MG63 (cell line): ENCODE measurements around the gene MED12L. TPM values are rescaled to one million over a fixed set of nuclear protein-coding genes. Genes with fewer than 3 reads are reported as not detected.
A peak's percentile ranks its signal among the peaks of the same experiment; 100 is the strongest.

Experiments used
- DNase-seq: peaks from one replicate; pipeline ENCODE4 v3.0.0-alpha.2; 2020
- H3K27me3 ChIP-seq: fragments of 250-450 bp; sonication (Bioruptor Pico); 2 replicates; pipeline ENCODE4 v1.5.1; 2020; ENCODE audit warnings: mild to moderate bottlenecking, moderate library complexity
- H3K36me3 ChIP-seq: fragments of 250-450 bp; sonication (Bioruptor Pico); 2 replicates; pipeline ENCODE4 v1.5.1; 2020; ENCODE audit warnings: mild to moderate bottlenecking, moderate library complexity
- H3K4me3 ChIP-seq: fragments of 250-450 bp; sonication (Bioruptor Pico); 2 replicates; pipeline ENCODE4 v1.5.1; 2020; ENCODE audit warnings: mild to moderate bottlenecking, moderate library complexity
- H3K9me3 ChIP-seq: fragments of 250-450 bp; sonication (Bioruptor Pico); 2 replicates; pipeline ENCODE4 v1.5.1; 2020; ENCODE audit warnings: mild to moderate bottlenecking, moderate library complexity
- total RNA-seq: library from RNA; depleted of rRNA; stranded (reverse); fragments of >200 nt; shearing (Covaris generic); gene quantifications from 2 replicates; pipeline ENCODE4 v1.2.3, GENCODE V29; 2014; ENCODE audit warnings: low replicate concordance

MED12L gene
- total RNA-seq, 1 experiment from 2014 or later = not detected

GRCh38 chr3:151112731-151113130 lies 27.3 kb downstream of the MED12L start:
- Histone ChIP-seq H3K27me3 (peaks cover 7% of the 10 kb centered on the region), H3K9me3 (no peaks in the 10 kb centered on the region), H3K4me3 (no peak overlapping the region), H3K36me3 (no peaks in the 10 kb centered on the region)
- no peak for DNase-seq

GRCh38 chr3:151113343-151113742 lies 27.9 kb downstream of the MED12L start:
- no peaks in the 10 kb centered on the region for H3K36me3 ChIP-seq
- DNase-seq = no peak
- H3K4me3 ChIP-seq = no peak overlapping the region
- no peaks in the 10 kb centered on the region for H3K9me3 ChIP-seq
- H3K27me3 ChIP-seq = peaks cover 9% of the 10 kb centered on the region

GRCh38 chr3:151117047-151117446 lies 31.6 kb downstream of the MED12L start:
- no peak for DNase-seq
- Histone ChIP-seq H3K36me3 (no peaks in the 10 kb centered on the region), H3K4me3 (no peak overlapping the region), H3K27me3 (peaks cover 19% of the 10 kb centered on the region), H3K9me3 (no peaks in the 10 kb centered on the region)

- no peak for DNase-seq
- Histone ChIP-seq H3K9me3 (no peaks in the 10 kb centered on the region), H3K27me3 (peaks cover 21% of the 10 kb centered on the region), H3K4me3 (no peak overlapping the region), H3K36me3 (no peaks in the 10 kb centered on the region)
These were observed 33.7 kb downstream of the MED12L start for GRCh38 chr3:151119188-151119587.

- Histone ChIP-seq H3K36me3 (no peaks in the 10 kb centered on the region), H3K4me3 (no peak overlapping the region), H3K9me3 (no peaks in the 10 kb centered on the region), H3K27me3 (peaks cover 21% of the 10 kb centered on the region)
- DNase-seq = no peak
These were observed 34.9 kb downstream of the MED12L start for GRCh38 chr3:151120409-151120808.

- Histone ChIP-seq H3K9me3 (no peaks in the 10 kb centered on the region), H3K27me3 (peaks cover 21% of the 10 kb centered on the region), H3K4me3 (no peak overlapping the region), H3K36me3 (no peaks in the 10 kb centered on the region)
- no peak for DNase-seq
These were observed 35.6 kb downstream of the MED12L start for GRCh38 chr3:151121016-151121415.

- DNase-seq = no peak
- Histone ChIP-seq H3K27me3 (peaks cover 15% of the 10 kb centered on the region), H3K9me3 (no peaks in the 10 kb centered on the region), H3K4me3 (no peak overlapping the region), H3K36me3 (no peaks in the 10 kb centered on the region)
These were observed 38.4 kb downstream of the MED12L start for GRCh38 chr3:151123827-151124226.

GRCh38 chr3:151124476-151124875 lies 39.0 kb downstream of the MED12L start:
- peaks cover 12% of the 10 kb centered on the region for H3K27me3 ChIP-seq
- DNase-seq = no peak
- H3K9me3 ChIP-seq = no peaks in the 10 kb centered on the region
- H3K36me3 ChIP-seq = no peaks in the 10 kb centered on the region
- no peak overlapping the region for H3K4me3 ChIP-seq

- no peak for DNase-seq
- Histone ChIP-seq H3K4me3 (no peak overlapping the region), H3K9me3 (no peaks in the 10 kb centered on the region), H3K36me3 (no peaks in the 10 kb centered on the region), H3K27me3 (peaks cover 12% of the 10 kb centered on the region)
These were observed 45.0 kb downstream of the MED12L start for GRCh38 chr3:151130428-151130827.

GRCh38 chr3:151133175-151133574 lies 47.7 kb downstream of the MED12L start:
- Histone ChIP-seq H3K4me3 (no peak overlapping the region), H3K9me3 (no peaks in the 10 kb centered on the region; the same call in 1 of the 2 replicates), H3K36me3 (no peaks in the 10 kb centered on the region), H3K27me3 (peaks cover 12% of the 10 kb centered on the region)
- no peak for DNase-seq

GRCh38 chr3:151133917-151134450 lies 48.5 kb downstream of the MED12L start:
- no peak for DNase-seq
- peaks cover 5% of the 10 kb centered on the region; the same call in 1 of the 2 replicates for H3K9me3 ChIP-seq
- H3K4me3 ChIP-seq = no peak overlapping the region
- H3K36me3 ChIP-seq = no peaks in the 10 kb centered on the region
- peaks cover 12% of the 10 kb centered on the region for H3K27me3 ChIP-seq

- H3K4me3 ChIP-seq = no peak overlapping the region
- peaks cover 5% of the 10 kb centered on the region; the same call in 1 of the 2 replicates for H3K9me3 ChIP-seq
- DNase-seq = no peak
- H3K36me3 ChIP-seq = no peaks in the 10 kb centered on the region
- peaks cover 12% of the 10 kb centered on the region for H3K27me3 ChIP-seq
These were observed 50.3 kb downstream of the MED12L start for GRCh38 chr3:151135541-151136337.

GRCh38 chr3:151142929-151143328 lies 57.5 kb downstream of the MED12L start:
- H3K4me3 ChIP-seq = no peak overlapping the region
- peaks cover 6% of the 10 kb centered on the region for H3K27me3 ChIP-seq
- peaks cover 5% of the 10 kb centered on the region; the same call in 1 of the 2 replicates for H3K9me3 ChIP-seq
- DNase-seq = no peak
- H3K36me3 ChIP-seq = no peaks in the 10 kb centered on the region

GRCh38 chr3:151144016-151144415 lies 58.6 kb downstream of the MED12L start:
- H3K4me3 ChIP-seq = no peak overlapping the region
- H3K36me3 ChIP-seq = no peaks in the 10 kb centered on the region
- no peaks in the 10 kb centered on the region; the same call in 1 of the 2 replicates for H3K9me3 ChIP-seq
- DNase-seq = no peak
- H3K27me3 ChIP-seq = peaks cover 7% of the 10 kb centered on the region

GRCh38 chr3:151144760-151145159 lies 59.3 kb downstream of the MED12L start:
- Histone ChIP-seq H3K9me3 (no peaks in the 10 kb centered on the region), H3K4me3 (no peak overlapping the region), H3K36me3 (no peaks in the 10 kb centered on the region), H3K27me3 (peaks cover 7% of the 10 kb centered on the region)
- DNase-seq = no peak

GRCh38 chr3:151145713-151146070 lies 60.2 kb downstream of the MED12L start:
- H3K27me3 ChIP-seq = peaks cover 7% of the 10 kb centered on the region; the same call in 1 of the 2 replicates
- no peak overlapping the region for H3K4me3 ChIP-seq
- H3K9me3 ChIP-seq = no peaks in the 10 kb centered on the region
- DNase-seq = no peak
- no peaks in the 10 kb centered on the region for H3K36me3 ChIP-seq

- H3K9me3 ChIP-seq = no peaks in the 10 kb centered on the region
- H3K36me3 ChIP-seq = no peaks in the 10 kb centered on the region
- H3K27me3 ChIP-seq = peaks cover 7% of the 10 kb centered on the region; the same call in 1 of the 2 replicates
- no peak overlapping the region for H3K4me3 ChIP-seq
- DNase-seq = peak; percentile 35
These were observed 60.7 kb downstream of the MED12L start for GRCh38 chr3:151146071-151146730.
